SU-DHL-6 (cell line): Measurements from ENCODE around the gene ATG13.

ENCODE experiments used
- H2AFZ ChIP-seq: fragments of 200-600 bp; sonication (generic); 2 replicates; pipeline ENCODE4 v1.6.1; 2014; ENCODE audit warnings: low read depth, mild to moderate bottlenecking, moderate library complexity, mixed read lengths, antibody characterized with exemption, low read length; ENCODE audit not compliant: severe bottlenecking
- H3F3A ChIP-seq: fragments of 200-600 bp; shearing (Covaris generic); 2 replicates; pipeline ENCODE4 v1.6.0; 2016; ENCODE audit warnings: antibody characterized with exemption, mild to moderate bottlenecking; ENCODE audit not compliant: insufficient read depth
- H3K27ac ChIP-seq: fragments of 200-600 bp; sonication (generic); 2 replicates; pipeline ENCODE4 v1.5.1; 2016; ENCODE audit warnings: low read depth, mild to moderate bottlenecking, low read length, moderate library complexity, mixed read lengths
- H3K27me3 ChIP-seq: fragments of 200-600 bp; sonication (generic), shearing (Covaris generic); 2 replicates; pipeline ENCODE4 v1.6.0; 2014; ENCODE audit warnings: mild to moderate bottlenecking, low read length
- H3K36me3 ChIP-seq: fragments of 200-600 bp; sonication (generic); 2 replicates; pipeline ENCODE4 v1.6.1; 2014; ENCODE audit warnings: mild to moderate bottlenecking, low read length, mixed read lengths
- H3K4me2 ChIP-seq: fragments of 300-600, 200-600 bp; shearing (Covaris generic), sonication (generic); 2 replicates; pipeline ENCODE4 v1.6.0; 2014; ENCODE audit warnings: low read length, low read depth, mild to moderate bottlenecking; ENCODE audit not compliant: poor library complexity, severe bottlenecking
- H3K4me3 ChIP-seq: fragments of 200-600 bp; sonication (generic); 2 replicates; pipeline ENCODE4 v1.5.1; 2014; ENCODE audit warnings: antibody characterized with exemption, low read length, mild to moderate bottlenecking, mixed read lengths; ENCODE audit not compliant: insufficient read depth, poor library complexity, severe bottlenecking
- H3K79me2 ChIP-seq: fragments of 200-600 bp; sonication (generic); 2 replicates; pipeline ENCODE4 v1.6.1; 2014; ENCODE audit warnings: mild to moderate bottlenecking, low read length, moderate library complexity; ENCODE audit not compliant: insufficient read depth
- H3K9ac ChIP-seq: fragments of 200-600 bp; sonication (generic); 2 replicates; pipeline ENCODE4 v1.7.0; 2014; ENCODE audit warnings: mild to moderate bottlenecking, low read length
- H3K9me2 ChIP-seq: fragments of 200-600 bp; sonication (generic); replicated peaks from 2 replicates; pipeline ENCODE4 v1.6.1; 2014; ENCODE audit warnings: low read length; ENCODE audit not compliant: insufficient read depth
- H3K9me3 ChIP-seq: fragments of 200-600 bp; sonication (generic); 2 replicates; pipeline ENCODE4 v1.6.1; 2014; ENCODE audit warnings: low read length, mixed read lengths; ENCODE audit not compliant: insufficient read depth
- H4K20me1 ChIP-seq: fragments of 200-600 bp; sonication (generic); 2 replicates; pipeline ENCODE4 v1.6.1; 2014; ENCODE audit warnings: low read depth, mild to moderate bottlenecking, antibody characterized with exemption, low read length, moderate library complexity, mixed read lengths
- EZH2phosphoT487 ChIP-seq: fragments of 200-600 bp; sonication (generic), shearing (Covaris generic); conservative IDR thresholded peaks from 2 replicates; pipeline ENCODE4 v1.6.1; 2018; ENCODE audit warnings: mild to moderate bottlenecking, antibody characterized with exemption, low read length, moderate library complexity, mixed read lengths
- TF ChIP-seq, protein P1 (sequence below): fragments of 200-600 bp; sonication (generic); IDR thresholded peaks from one replicate; pipeline ENCODE4 v1.5.1; 2017; ENCODE audit warnings: antibody characterized with exemption, mild to moderate bottlenecking, low read length, moderate library complexity; ENCODE audit not compliant: insufficient read depth, poor library complexity, severe bottlenecking

ATG13 gene

DNA sequence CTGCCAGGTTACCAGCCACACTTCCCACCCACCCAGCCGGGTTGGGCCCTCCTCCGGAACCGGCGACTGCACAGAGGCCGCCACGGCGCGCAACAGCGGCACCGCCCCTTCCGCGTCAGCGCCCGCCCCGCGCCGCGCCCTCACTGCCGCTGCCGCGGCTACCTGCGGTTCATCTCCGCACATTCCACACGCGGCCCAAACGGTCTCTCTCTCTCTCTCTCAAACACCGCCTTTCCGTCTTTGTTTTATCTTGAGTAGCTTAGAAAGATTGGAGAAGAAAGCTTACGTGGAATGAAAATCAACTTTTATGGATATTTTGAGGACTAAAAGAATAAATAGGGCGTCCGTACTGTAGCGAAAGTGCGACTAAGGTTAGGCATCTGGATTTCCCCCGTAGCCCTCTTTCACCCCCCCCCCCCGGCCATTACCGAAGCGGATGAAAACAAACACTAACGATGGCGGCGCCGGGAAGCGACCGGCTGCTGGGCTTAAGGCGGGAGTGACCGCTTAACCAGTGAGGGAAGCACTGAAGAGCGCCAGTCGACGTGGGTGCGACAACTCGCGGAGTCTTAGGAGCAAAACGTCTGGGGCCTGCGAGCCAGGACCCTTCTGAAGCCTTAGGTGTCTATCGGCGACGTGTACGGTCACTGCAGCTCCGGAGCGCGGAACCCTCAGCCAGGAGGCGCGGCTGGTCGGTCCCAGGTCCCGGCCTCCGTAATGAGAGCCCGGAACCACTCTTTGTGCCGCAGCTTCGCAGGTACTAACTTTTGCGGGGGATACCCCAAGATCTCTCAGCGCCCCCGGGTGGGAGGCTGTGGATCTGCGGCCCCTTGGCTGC is at the start of gene ATG13, which contains the start of gene HARBI1:
ATG13 (plus strand) TSS at position 420 of the 838 bp plus-strand sequence. CDS start 26,739 bp downstream, outside the sequence.
HARBI1 (minus strand) TSS at position 94 of the 838 bp plus-strand sequence. CDS start 990 bp downstream, outside the sequence.
- no peak for TF ChIP-seq EZH2phosphoT487
- TF ChIP-seq, protein P1, sequence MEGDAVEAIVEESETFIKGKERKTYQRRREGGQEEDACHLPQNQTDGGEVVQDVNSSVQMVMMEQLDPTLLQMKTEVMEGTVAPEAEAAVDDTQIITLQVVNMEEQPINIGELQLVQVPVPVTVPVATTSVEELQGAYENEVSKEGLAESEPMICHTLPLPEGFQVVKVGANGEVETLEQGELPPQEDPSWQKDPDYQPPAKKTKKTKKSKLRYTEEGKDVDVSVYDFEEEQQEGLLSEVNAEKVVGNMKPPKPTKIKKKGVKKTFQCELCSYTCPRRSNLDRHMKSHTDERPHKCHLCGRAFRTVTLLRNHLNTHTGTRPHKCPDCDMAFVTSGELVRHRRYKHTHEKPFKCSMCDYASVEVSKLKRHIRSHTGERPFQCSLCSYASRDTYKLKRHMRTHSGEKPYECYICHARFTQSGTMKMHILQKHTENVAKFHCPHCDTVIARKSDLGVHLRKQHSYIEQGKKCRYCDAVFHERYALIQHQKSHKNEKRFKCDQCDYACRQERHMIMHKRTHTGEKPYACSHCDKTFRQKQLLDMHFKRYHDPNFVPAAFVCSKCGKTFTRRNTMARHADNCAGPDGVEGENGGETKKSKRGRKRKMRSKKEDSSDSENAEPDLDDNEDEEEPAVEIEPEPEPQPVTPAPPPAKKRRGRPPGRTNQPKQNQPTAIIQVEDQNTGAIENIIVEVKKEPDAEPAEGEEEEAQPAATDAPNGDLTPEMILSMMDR = peak; percentile 88
- H2AFZ ChIP-seq = peak within 1 kb of the TSS; percentile 95
- peaks cover 2% of the 10 kb centered on the region; the same call in 1 of the 2 replicates for H3K36me3 ChIP-seq
- H4K20me1 ChIP-seq = no peaks in the 10 kb centered on the region
- H3K9me2 ChIP-seq = no peaks in the 10 kb centered on the region
- peak within 1 kb of the TSS; percentile 97 for H3K4me3 ChIP-seq
- H3K4me2 ChIP-seq = peak within 1 kb of the TSS; percentile 91
- no peaks in the 10 kb centered on the region; the same call in 1 of the 2 replicates for H3F3A ChIP-seq
- H3K27ac ChIP-seq = peak within 1 kb of the TSS; percentile 83
- H3K79me2 ChIP-seq = peaks cover 34% of the 10 kb centered on the region
- H3K27me3 ChIP-seq = no peaks in the 10 kb centered on the region
- peak within 1 kb of the TSS; percentile 86 for H3K9ac ChIP-seq
- H3K9me3 ChIP-seq = no peaks in the 10 kb centered on the region

- Histone ChIP-seq H3K9ac (no peak overlapping the region), H3K4me3 (no peak overlapping the region), H4K20me1 (no peaks in the 10 kb centered on the region), H3K9me3 (no peaks in the 10 kb centered on the region), H2AFZ (no peak overlapping the region), H3K9me2 (no peaks in the 10 kb centered on the region), H3K27me3 (no peaks in the 10 kb centered on the region), H3K4me2 (no peak overlapping the region), H3K79me2 (peaks cover 73% of the 10 kb centered on the region), H3K36me3 (no peaks in the 10 kb centered on the region), H3K27ac (no peak overlapping the region), H3F3A (no peaks in the 10 kb centered on the region)
- TF ChIP-seq, protein P1 = no peak
- TF ChIP-seq EZH2phosphoT487 = no peak
These were observed 46.5 kb upstream of the ATG13 start for GRCh38 chr11:46570790-46571398.

- Histone ChIP-seq H3K4me3 (no peak overlapping the region), H3K27ac (no peak overlapping the region), H3K36me3 (no peaks in the 10 kb centered on the region), H4K20me1 (no peaks in the 10 kb centered on the region), H3K27me3 (no peaks in the 10 kb centered on the region), H3K9me3 (no peaks in the 10 kb centered on the region), H3K79me2 (peaks cover 77% of the 10 kb centered on the region), H3K4me2 (no peak overlapping the region), H3K9me2 (no peaks in the 10 kb centered on the region), H3F3A (no peaks in the 10 kb centered on the region), H2AFZ (no peak overlapping the region), H3K9ac (no peak overlapping the region)
- TF ChIP-seq, protein P1 = no peak
- TF ChIP-seq EZH2phosphoT487 = no peak
These were observed 42.7 kb upstream of the ATG13 start for GRCh38 chr11:46574656-46575055.
